NK-92 (cell line): ENCODE measurements around the gene JADE2.

Experiments
- DNase-seq: peaks from one replicate; lab custom pipeline; 2025; ENCODE audit not compliant: unreplicated experiment; lab: John Stamatoyannopoulos, UW

The JADE2 gene

GRCh38 chr5:134568337-134568700 lies 42.8 kb downstream of the JADE2 start:
- DNase-seq, result no peak

GRCh38 chr5:134568761-134569695 lies 43.6 kb downstream of the JADE2 start:
- DNase-seq, result no peak

- DNase-seq, result no peak
These were observed 44.4 kb downstream of the JADE2 start for GRCh38 chr5:134569758-134570364.

- no peak for DNase-seq
These were observed 44.9 kb downstream of the JADE2 start for GRCh38 chr5:134570365-134570758.

- no peak for DNase-seq
These were observed 45.4 kb downstream of the JADE2 start for GRCh38 chr5:134570886-134571285.

GRCh38 chr5:134571693-134572405 lies 46.4 kb downstream of the JADE2 start:
- no peak for DNase-seq

- no peak for DNase-seq
These were observed 47.3 kb downstream of the JADE2 start for GRCh38 chr5:134572811-134573210.

- DNase-seq, result no peak
These were observed 49.1 kb downstream of the JADE2 start for GRCh38 chr5:134574521-134574920.

GRCh38 chr5:134575316-134575715 lies 49.8 kb downstream of the JADE2 start:
- no peak for DNase-seq

- DNase-seq, result no peak
These were observed 51.0 kb downstream of the JADE2 start for GRCh38 chr5:134576386-134577021.

GRCh38 chr5:134577022-134577795 lies 51.7 kb downstream of the JADE2 start:
- no peak for DNase-seq

GRCh38 chr5:134577796-134578577 lies 52.5 kb downstream of the JADE2 start:
- DNase-seq, result no peak

GRCh38 chr5:134578578-134579283 lies 53.3 kb downstream of the JADE2 start:
- DNase-seq, result no peak

- DNase-seq, result no peak
These were observed 53.9 kb downstream of the JADE2 start for GRCh38 chr5:134579284-134579771.

- DNase-seq, result no peak
These were observed 54.6 kb downstream of the JADE2 start for GRCh38 chr5:134580001-134580460.

- no peak for DNase-seq
These were observed 55.9 kb downstream of the JADE2 start for GRCh38 chr5:134581241-134581981.

- DNase-seq, result no peak
These were observed 56.8 kb downstream of the JADE2 start for GRCh38 chr5:134582281-134582680.

GRCh38 chr5:134582941-134583340 lies 57.5 kb downstream of the JADE2 start:
- DNase-seq, result no peak
